Aorta (tissue), 5 donors: ENCODE measurements around the gene AURKB. TPM values are rescaled to one million over a fixed set of nuclear protein-coding genes. Genes with fewer than 3 reads are reported as not detected.

ENCODE experiments used
- ATAC-seq: fragments of 200-7000 bp; cut with Tn5 transposase; one replicate; pipeline ENCODE4 v1.9.1; 2022; ENCODE audit warnings: moderate library complexity; ENCODE audit not compliant: low FRiP score
- DNase-seq, 2 donors: peaks; one replicate each; pipeline ENCODE4 v3.0.0-alpha.2; 2020
- H3K27ac ChIP-seq, 2 donors: one replicate each; pipeline ENCODE4 v1.5.1; 2013; ENCODE audit warnings: low read length in 2 of 2, mild to moderate bottlenecking in 2 of 2, moderate library complexity in 2 of 2, control low read depth in 1 of 2, inconsistent platforms in 1 of 2, low read depth in 1 of 2
- H3K27me3 ChIP-seq, 2 donors: one replicate each; pipeline ENCODE4 v1.6.1; 2013; ENCODE audit warnings: control low read depth in 1 of 2, low read length in 1 of 2, mild to moderate bottlenecking in 1 of 2, moderate library complexity in 1 of 2; ENCODE audit not compliant: insufficient read depth in 2 of 2, control insufficient read depth in 1 of 2
- H3K36me3 ChIP-seq, 2 donors: one replicate each; pipeline ENCODE4 v1.6.1; 2013; ENCODE audit warnings: control low read depth in 1 of 2, low read length in 1 of 2, mild to moderate bottlenecking in 1 of 2; ENCODE audit not compliant: insufficient read depth in 2 of 2, control insufficient read depth in 1 of 2
- H3K4me1 ChIP-seq, 2 donors: one replicate each; pipeline ENCODE4 v1.6.1; 2013; ENCODE audit warnings: low read length in 2 of 2, control low read depth in 1 of 2, mild to moderate bottlenecking in 1 of 2, moderate library complexity in 1 of 2; ENCODE audit not compliant: insufficient read depth in 2 of 2, control insufficient read depth in 1 of 2
- H3K4me3 ChIP-seq, 2 donors: one replicate each; pipeline ENCODE4 v1.5.1; 2013; ENCODE audit warnings: low read length in 2 of 2, control low read depth in 1 of 2, mild to moderate bottlenecking in 1 of 2
- H3K9me3 ChIP-seq: one replicate; pipeline ENCODE4 v1.6.1; 2013; ENCODE audit warnings: mild to moderate bottlenecking, low read length; ENCODE audit not compliant: control insufficient read depth
- WGBS, 2 donors: extraction: QIAGEN DNeasy Blood & Tissue Kit; methylation state at CpG; one replicate each; pipeline ENCODE4 v1.1.7; 2013; 5-methylcytosine and 5-hydroxymethylcytosine counted together
- intact Hi-C, 2 donors: fragments of 100-400 bp; cut with DNase I; formaldehyde crosslinking; loops; one replicate each; pipeline versions ENCODE4 v1.14.2 to v1.15.0; 2022
- microRNA-seq, 2 donors: library from miRNA; unstranded; fragments of <30 nt; microRNA quantifications; one replicate each; pipeline ENCODE4 v1.2.0, GENCODE V29; 2020
- polyA plus RNA-seq, 2 donors: library from polyadenylated mRNA; stranded (reverse); fragments of 200-250 nt; gene quantifications; one replicate each; pipeline ENCODE4 v1.2.3, GENCODE V29; 2013
- total RNA-seq, 2 donors: library from RNA; stranded (reverse); fragmentation: NEBNext Ultra II Directional; extraction: Animal tissue kit (Norgen Biotek cat#: 25700); gene quantifications; one replicate each; pipeline ENCODE4 v1.2.1, GENCODE V29; 2021
- donor health status: healthy with polysubstance abuse.
- donor health status: Bipolar disorder and iron deficiency.
- donor health status: DM: no; HTN: no; CAD: no.
- donor health status: DM: no; HTN: no; CAD: no.
- donor health status: DM: yes; HTN: yes; CAD: no.

Gene AURKB
- total and polyA plus RNA-seq, 4 donors = 0.81 to 3.1 TPM; not detected in 2

DNA sequence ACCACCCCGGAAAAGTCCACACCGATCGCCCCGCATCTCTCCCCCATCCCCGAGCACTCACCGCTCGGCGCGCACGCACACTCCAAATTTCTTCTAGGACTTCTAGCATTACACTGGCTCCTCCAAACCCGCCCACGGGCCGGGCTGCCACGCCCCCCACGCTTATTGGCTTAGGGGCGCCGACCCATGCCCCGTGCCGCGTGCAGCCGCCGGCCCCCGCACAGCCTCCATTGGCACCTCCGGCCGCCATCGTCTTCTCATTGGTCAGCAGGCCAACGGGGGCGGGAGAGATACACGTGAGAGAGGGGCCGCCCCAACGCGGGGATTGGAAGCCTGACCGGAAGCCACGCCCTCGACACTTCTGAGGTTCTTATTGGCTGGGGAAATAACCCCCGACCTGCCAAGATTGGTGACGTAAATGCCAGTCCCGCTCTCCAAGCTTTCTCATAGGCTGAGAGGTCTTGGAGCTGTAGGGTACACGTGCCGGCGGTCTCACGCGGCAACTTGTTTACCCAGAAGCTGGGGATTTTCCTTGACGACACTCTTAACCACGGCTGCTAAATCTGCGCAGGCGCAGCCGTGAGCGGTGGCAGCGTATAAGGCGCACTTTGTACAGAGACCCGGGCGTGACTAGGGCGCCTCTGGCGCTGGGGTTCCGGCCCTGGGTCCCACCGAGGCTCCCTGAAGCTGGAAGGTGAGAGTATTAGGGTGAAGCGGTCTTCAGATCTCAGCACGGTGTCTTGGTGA, 54.0 kb downstream of the AURKB start:
- ATAC-seq (peak; percentile 83), DNase-seq (peak; percentile 100)
- H3K9me3 ChIP-seq = no peaks in the 10 kb centered on the region
- no peaks in the 10 kb centered on the region for H3K36me3 ChIP-seq
- no peaks in the 10 kb centered on the region for H3K4me1 ChIP-seq
- intact Hi-C loops = loop anchor here in 1 of 2 donors (10.0 kb wide), 1 partner anchor 472 kb away; the partner anchor contains the start of genes TP53 and WRAP53
- WGBS, 2 donors = 1% methylated on average over 58 to 59 of the region's 59 CpGs
- H3K27ac ChIP-seq = peak overlapping the region; percentile 99
- H3K4me3 ChIP-seq = peak overlapping the region; percentile 78 to 81
- no peaks in the 10 kb centered on the region for H3K27me3 ChIP-seq

DNA sequence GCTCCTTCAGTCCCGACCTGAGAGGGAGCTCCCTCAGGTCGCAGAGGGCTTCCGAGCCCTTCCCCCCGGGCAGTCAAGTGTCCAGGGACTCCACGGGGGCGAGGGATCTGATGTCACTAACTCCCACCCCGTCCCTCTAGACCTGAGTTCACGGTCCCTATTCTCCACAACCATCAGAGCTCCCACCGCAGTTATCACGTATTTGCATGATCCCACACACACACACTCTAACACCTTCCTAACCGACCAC, 54.5 kb downstream of the AURKB start:
- intact Hi-C loops = loop anchor here in 1 of 2 donors (10.0 kb wide), 1 partner anchor 471 kb away; the partner anchor contains the start of genes TP53 and WRAP53
- 1% methylated on average over 11 of the region's 11 CpGs for WGBS, 2 donors
- no peak for DNase-seq
- Histone ChIP-seq H3K27me3 (no peaks in the 10 kb centered on the region), H3K36me3 (no peaks in the 10 kb centered on the region), H3K4me1 (no peaks in the 10 kb centered on the region), H3K9me3 (no peaks in the 10 kb centered on the region), H3K4me3 (peak overlapping the region; percentile 78 to 81), H3K27ac (peak overlapping the region; percentile 99)
- no peak for ATAC-seq

DNA sequence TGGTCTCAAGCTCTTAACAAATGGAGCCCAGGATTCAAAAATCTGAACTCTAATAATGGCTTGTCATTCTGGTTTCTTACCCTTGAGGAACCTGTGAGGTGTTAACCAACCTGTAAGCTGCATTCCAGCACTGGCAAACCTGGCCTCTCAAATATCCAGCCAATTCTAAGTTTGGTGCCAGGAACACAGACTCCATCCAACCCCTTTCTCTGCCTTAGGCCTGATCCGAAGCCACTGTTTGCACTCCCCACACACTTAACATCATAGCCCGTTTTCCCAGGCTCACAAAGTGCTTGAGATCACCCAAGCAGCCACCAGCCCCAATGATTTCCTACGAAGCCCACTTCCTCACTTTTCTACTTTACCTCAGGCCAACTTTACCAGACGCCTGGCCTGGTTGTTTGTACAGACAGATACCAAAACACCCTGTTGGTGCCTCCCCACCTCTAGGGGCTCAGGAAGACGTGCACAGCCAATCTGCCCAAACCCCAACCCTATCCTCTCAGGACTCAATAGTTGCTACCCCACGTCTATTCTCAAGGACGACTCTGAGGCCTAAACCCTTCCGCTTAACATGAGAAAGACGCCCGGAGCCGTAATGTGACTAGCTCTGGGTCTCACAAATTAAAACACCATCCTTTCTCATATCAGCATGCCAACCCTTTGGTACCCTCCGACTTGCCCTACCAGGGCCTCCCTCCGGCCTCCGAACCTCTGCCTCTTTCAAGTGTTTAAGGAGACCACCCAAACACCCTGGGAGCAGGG, 55.0 kb downstream of the AURKB start:
- peak; percentile 44 to 83 for DNase-seq
- H3K4me1 ChIP-seq = no peaks in the 10 kb centered on the region
- intact Hi-C loops = loop anchor here in 1 of 2 donors (10.0 kb wide), 1 partner anchor 471 kb away; the partner anchor contains the start of genes TP53 and WRAP53

More for the DNA sequence above, 55.0 kb downstream of the AURKB start:
- WGBS, 2 donors = 2 to 5% methylated on average over 14 of the region's 14 CpGs
- Histone ChIP-seq H3K27ac (peak overlapping the region; percentile 99), H3K27me3 (no peaks in the 10 kb centered on the region), H3K9me3 (no peaks in the 10 kb centered on the region), H3K4me3 (peak overlapping the region; percentile 78 to 81), H3K36me3 (no peaks in the 10 kb centered on the region)
- no peak for ATAC-seq

Small RNAs within 50 kb of the gene (microRNA-seq; reads per million reads assigned to microRNA genes)
- 7.0 to 78.1 reads per million in 2 donors for gene MIR4521

Other genes starting within 250 kb of the AURKB start
- gene GUCY2D, start 208.0 kb downstream of the AURKB start, total RNA-seq = not detected
- gene GUCY2D, start 208.0 kb downstream of the AURKB start, polyA plus RNA-seq = not detected
- gene ALOX15B, start 171.5 kb downstream of the AURKB start, total RNA-seq = 1 to 10 TPM in 1 of 2 donors, under 1 TPM in 1; 0.15 to 1.0 TPM
- gene ALOX15B, start 171.5 kb downstream of the AURKB start, polyA plus RNA-seq = 1 to 10 TPM in 1 of 2 donors, under 1 TPM in 1; 0.26 to 2.0 TPM
- gene ALOX12B, start 122.9 kb downstream of the AURKB start, total RNA-seq = not detected
- under 1 TPM in 1 of 2 donors, not detected in 1; 0.25 TPM for gene ALOX12B, start 122.9 kb downstream of the AURKB start, polyA plus RNA-seq
- gene ALOXE3, start 92.1 kb downstream of the AURKB start, total RNA-seq = not detected
- not detected for gene ALOXE3, start 92.1 kb downstream of the AURKB start, polyA plus RNA-seq
- under 1 TPM; 0.19 to 0.30 TPM for gene HES7, start 86.5 kb downstream of the AURKB start, total RNA-seq
- 1 to 10 TPM in 1 of 2 donors, not detected in 1; 1.6 TPM for gene HES7, start 86.5 kb downstream of the AURKB start, polyA plus RNA-seq
- gene PER1, start 58.2 kb downstream of the AURKB start, total RNA-seq = 100 to 1,000 TPM; 100 to 297 TPM
- 100 to 1,000 TPM in 1 of 2 donors, 10 to 100 TPM in 1; 34.3 to 246 TPM for gene PER1, start 58.2 kb downstream of the AURKB start, polyA plus RNA-seq
- gene VAMP2, start 47.6 kb downstream of the AURKB start, total RNA-seq = 10 to 100 TPM; 73.4 to 80.8 TPM
- gene VAMP2, start 47.6 kb downstream of the AURKB start, polyA plus RNA-seq = 100 to 1,000 TPM in 1 of 2 donors, 10 to 100 TPM in 1; 59.7 to 105 TPM
- gene TMEM107, start 34.2 kb downstream of the AURKB start, total RNA-seq = 10 to 100 TPM in 1 of 2 donors, 1 to 10 TPM in 1; 8.9 to 12.3 TPM
- gene TMEM107, start 34.2 kb downstream of the AURKB start, polyA plus RNA-seq = 10 to 100 TPM in 1 of 2 donors, 1 to 10 TPM in 1; 9.9 to 20.9 TPM
- 1 to 10 TPM; 5.2 to 8.0 TPM for gene BORCS6, start 20.4 kb downstream of the AURKB start, total RNA-seq
- gene BORCS6, start 20.4 kb downstream of the AURKB start, polyA plus RNA-seq = 1 to 10 TPM; 6.4 to 9.4 TPM
- 10 to 100 TPM; 43.3 to 59.2 TPM for gene CTC1, start 37.5 kb upstream of the AURKB start, total RNA-seq
- 10 to 100 TPM in 1 of 2 donors, 1 to 10 TPM in 1; 4.6 to 36.4 TPM for gene CTC1, start 37.5 kb upstream of the AURKB start, polyA plus RNA-seq
- 10 to 100 TPM; 21.3 to 25.4 TPM for gene PFAS, start 38.7 kb upstream of the AURKB start, total RNA-seq
- gene PFAS, start 38.7 kb upstream of the AURKB start, polyA plus RNA-seq = 1 to 10 TPM; 1.4 to 8.3 TPM
- 10 to 100 TPM; 20.3 to 21.7 TPM for gene RANGRF, start 78.1 kb upstream of the AURKB start, total RNA-seq
- 10 to 100 TPM; 28.7 to 53.7 TPM for gene RANGRF, start 78.1 kb upstream of the AURKB start, polyA plus RNA-seq
- gene SLC25A35, start 84.8 kb upstream of the AURKB start, total RNA-seq = 1 to 10 TPM; 3.0 to 4.8 TPM
- gene SLC25A35, start 84.8 kb upstream of the AURKB start, polyA plus RNA-seq = 1 to 10 TPM; 1.0 to 6.6 TPM
- 10 to 100 TPM; 18.6 to 36.5 TPM for gene ARHGEF15, start 99.7 kb upstream of the AURKB start, total RNA-seq
- gene ARHGEF15, start 99.7 kb upstream of the AURKB start, polyA plus RNA-seq = 1 to 10 TPM in 1 of 2 donors, under 1 TPM in 1; 0.75 to 2.1 TPM
- gene ODF4, start 129.3 kb upstream of the AURKB start, total RNA-seq = not detected
- not detected for gene ODF4, start 129.3 kb upstream of the AURKB start, polyA plus RNA-seq
- gene RPL26, start 172.6 kb upstream of the AURKB start, total RNA-seq = 1,000 to 10,000 TPM; 1,055 to 1,238 TPM
- gene RPL26, start 172.6 kb upstream of the AURKB start, polyA plus RNA-seq = 1,000 to 10,000 TPM; 3,230 to 6,952 TPM
- not detected for gene RNF222, start 187.3 kb upstream of the AURKB start, total RNA-seq
- gene RNF222, start 187.3 kb upstream of the AURKB start, polyA plus RNA-seq = not detected
- gene NDEL1, start 225.3 kb upstream of the AURKB start, total RNA-seq = 100 to 1,000 TPM; 110 to 135 TPM
- 10 to 100 TPM; 52.3 to 79.3 TPM for gene NDEL1, start 225.3 kb upstream of the AURKB start, polyA plus RNA-seq